ENCODE results near the gene CSRP1.

- TF ChIP-seq CTCF (IDR thresholded peaks at IDR 0.05) (no peak), POLR2A (IDR thresholded peaks at IDR 0.05) (no peak), POLR2AphosphoS5 (IDR thresholded peaks at IDR 0.05) (no peak)
Observed at GRCh38 chr1:201515062-201515750, 8.3 kb upstream of the CSRP1 start.
